SK-N-SH treated with all-trans-retinoic acid at 6 μM for 48 hours (cell line): Measurements from ENCODE around the gene EMC8.

Experiments
- CREB5 ChIP-seq: fragments of 250-450 bp; sonication (Bioruptor Pico); IDR thresholded peaks from 2 replicates; pipeline ENCODE4 v1.5.1; 2020; ENCODE audit warnings: low read depth, mild to moderate bottlenecking, moderate library complexity
- SNAI2 ChIP-seq: fragments of 250-450 bp; sonication (Bioruptor Pico); IDR thresholded peaks from 2 replicates; pipeline ENCODE4 v1.5.0; 2020; ENCODE audit warnings: mild to moderate bottlenecking, moderate library complexity
- ZC3H10 ChIP-seq: fragments of 250-450 bp; sonication (Bioruptor Pico); IDR thresholded peaks from 2 replicates; pipeline ENCODE4 v1.5.1; 2021; ENCODE audit warnings: mild to moderate bottlenecking, moderate library complexity
- ZFP3 ChIP-seq: fragments of 250-450 bp; sonication (Bioruptor Pico); IDR thresholded peaks from 2 replicates; pipeline ENCODE4 v1.5.0; 2020; ENCODE audit warnings: mild to moderate bottlenecking, moderate library complexity
- TF ChIP-seq, protein P1 (sequence below): fragments of 250-450 bp; sonication (Bioruptor Pico); IDR thresholded peaks from 2 replicates; pipeline ENCODE4 v1.8.0; 2020; ENCODE audit warnings: mild to moderate bottlenecking, moderate library complexity, borderline replicate concordance
- TF ChIP-seq, protein P2 (sequence below): fragments of 250-450 bp; sonication (Bioruptor Pico); IDR thresholded peaks from 2 replicates; pipeline ENCODE4 v1.5.0; 2020; ENCODE audit warnings: mild to moderate bottlenecking, moderate library complexity

GRCh38 chr16:85848986-85849385, 49.6 kb upstream of the EMC8 start:
- TF ChIP-seq, protein P1, sequence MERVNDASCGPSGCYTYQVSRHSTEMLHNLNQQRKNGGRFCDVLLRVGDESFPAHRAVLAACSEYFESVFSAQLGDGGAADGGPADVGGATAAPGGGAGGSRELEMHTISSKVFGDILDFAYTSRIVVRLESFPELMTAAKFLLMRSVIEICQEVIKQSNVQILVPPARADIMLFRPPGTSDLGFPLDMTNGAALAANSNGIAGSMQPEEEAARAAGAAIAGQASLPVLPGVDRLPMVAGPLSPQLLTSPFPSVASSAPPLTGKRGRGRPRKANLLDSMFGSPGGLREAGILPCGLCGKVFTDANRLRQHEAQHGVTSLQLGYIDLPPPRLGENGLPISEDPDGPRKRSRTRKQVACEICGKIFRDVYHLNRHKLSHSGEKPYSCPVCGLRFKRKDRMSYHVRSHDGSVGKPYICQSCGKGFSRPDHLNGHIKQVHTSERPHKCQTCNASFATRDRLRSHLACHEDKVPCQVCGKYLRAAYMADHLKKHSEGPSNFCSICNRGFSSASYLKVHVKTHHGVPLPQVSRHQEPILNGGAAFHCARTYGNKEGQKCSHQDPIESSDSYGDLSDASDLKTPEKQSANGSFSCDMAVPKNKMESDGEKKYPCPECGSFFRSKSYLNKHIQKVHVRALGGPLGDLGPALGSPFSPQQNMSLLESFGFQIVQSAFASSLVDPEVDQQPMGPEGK (CRISPR knock-in tag): no peak
- TF ChIP-seq ZC3H10 (CRISPR knock-in tag) (no peak), ZFP3 (CRISPR knock-in tag) (no peak), SNAI2 (CRISPR knock-in tag) (no peak), CREB5 (CRISPR knock-in tag) (no peak)
- TF ChIP-seq, protein P2, sequence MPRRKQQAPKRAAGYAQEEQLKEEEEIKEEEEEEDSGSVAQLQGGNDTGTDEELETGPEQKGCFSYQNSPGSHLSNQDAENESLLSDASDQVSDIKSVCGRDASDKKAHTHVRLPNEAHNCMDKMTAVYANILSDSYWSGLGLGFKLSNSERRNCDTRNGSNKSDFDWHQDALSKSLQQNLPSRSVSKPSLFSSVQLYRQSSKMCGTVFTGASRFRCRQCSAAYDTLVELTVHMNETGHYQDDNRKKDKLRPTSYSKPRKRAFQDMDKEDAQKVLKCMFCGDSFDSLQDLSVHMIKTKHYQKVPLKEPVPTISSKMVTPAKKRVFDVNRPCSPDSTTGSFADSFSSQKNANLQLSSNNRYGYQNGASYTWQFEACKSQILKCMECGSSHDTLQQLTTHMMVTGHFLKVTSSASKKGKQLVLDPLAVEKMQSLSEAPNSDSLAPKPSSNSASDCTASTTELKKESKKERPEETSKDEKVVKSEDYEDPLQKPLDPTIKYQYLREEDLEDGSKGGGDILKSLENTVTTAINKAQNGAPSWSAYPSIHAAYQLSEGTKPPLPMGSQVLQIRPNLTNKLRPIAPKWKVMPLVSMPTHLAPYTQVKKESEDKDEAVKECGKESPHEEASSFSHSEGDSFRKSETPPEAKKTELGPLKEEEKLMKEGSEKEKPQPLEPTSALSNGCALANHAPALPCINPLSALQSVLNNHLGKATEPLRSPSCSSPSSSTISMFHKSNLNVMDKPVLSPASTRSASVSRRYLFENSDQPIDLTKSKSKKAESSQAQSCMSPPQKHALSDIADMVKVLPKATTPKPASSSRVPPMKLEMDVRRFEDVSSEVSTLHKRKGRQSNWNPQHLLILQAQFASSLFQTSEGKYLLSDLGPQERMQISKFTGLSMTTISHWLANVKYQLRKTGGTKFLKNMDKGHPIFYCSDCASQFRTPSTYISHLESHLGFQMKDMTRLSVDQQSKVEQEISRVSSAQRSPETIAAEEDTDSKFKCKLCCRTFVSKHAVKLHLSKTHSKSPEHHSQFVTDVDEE: no peak
